HEK293 (cell line): ENCODE results near the gene TRPM2.

Experiments
- CTCF ChIA-PET: fragments of 350-600 bp; formaldehyde crosslinking; extraction: SDS; loops from one replicate; lab custom pipeline; 2021; ENCODE audit warnings: antibody characterized with exemption; lab: Yijun Ruan, JAX
- POLR2A ChIA-PET: fragments of 300-600 bp; formaldehyde crosslinking; extraction: SDS; loops from one replicate; lab custom pipeline; 2020; ENCODE audit warnings: antibody characterized with exemption, inconsistent platforms; lab: Yijun Ruan, JAX
- H3K27ac ChIP-seq: fragments of 200-500 bp; sonication (Bioruptor generic); 2 replicates; pipeline ENCODE4 v1.5.1; 2014; ENCODE audit warnings: low read depth, low read length, control low read depth, inconsistent platforms; ENCODE audit errors: extremely low read depth
- H3K36me3 ChIP-seq, 2 experiments: fragments of 200-500 bp in 1 of 2; sonication (Bioruptor generic) in 1 of 2; 1 replicate in 1 of 2; 2 replicates in 1 of 2; pipeline ENCODE4 v1.5.1; 2014 to 2017; ENCODE audit warnings: inconsistent platforms in 2 of 2, low read length in 2 of 2; ENCODE audit not compliant: control insufficient read depth in 2 of 2, insufficient read depth in 1 of 2
- H3K4me1 ChIP-seq: fragments of 200-500 bp; sonication (Bioruptor generic); 2 replicates; pipeline ENCODE4 v1.5.1; 2014; ENCODE audit warnings: mild to moderate bottlenecking, low read length, inconsistent platforms; ENCODE audit not compliant: control insufficient read depth, insufficient read depth
- H3K4me3 ChIP-seq: 2 replicates; pipeline ENCODE4 v1.5.1; 2011; ENCODE audit warnings: low read depth, mild to moderate bottlenecking, control low read depth, low read length, moderate library complexity
- H3K9me3 ChIP-seq: fragments of 200-500 bp; sonication (Bioruptor generic); 2 replicates; pipeline ENCODE4 v1.5.1; 2014; ENCODE audit warnings: low read depth, low read length, inconsistent platforms; ENCODE audit not compliant: control insufficient read depth, insufficient read depth
- BCL11B ChIP-seq: fragments of 450-650 bp; formaldehyde crosslinking; IDR thresholded peaks from 2 replicates; pipeline ENCODE4 v1.5.1; 2016; ENCODE audit warnings: low read depth, missing biosample characterization, missing genetic modification characterization
- KLF10 ChIP-seq: fragments of 450-650 bp; IDR thresholded peaks from 2 replicates; pipeline ENCODE4 v1.5.1; 2018; ENCODE audit warnings: missing biosample characterization, mild to moderate bottlenecking, missing genetic modification characterization
- WT1 ChIP-seq: fragments of 450-650 bp; formaldehyde crosslinking; IDR thresholded peaks from 2 replicates; pipeline ENCODE4 v1.5.1; 2016; ENCODE audit warnings: missing biosample characterization, missing genetic modification characterization
- ZBTB48 ChIP-seq: fragments of 450-650 bp; formaldehyde crosslinking; IDR thresholded peaks from 2 replicates; pipeline ENCODE4 v1.5.1; 2016; ENCODE audit warnings: missing biosample characterization, missing genetic modification characterization
- ZNF169 ChIP-seq: fragments of 450-650 bp; formaldehyde crosslinking; IDR thresholded peaks from 2 replicates; pipeline ENCODE4 v1.5.1; 2016; ENCODE audit warnings: missing biosample characterization, missing genetic modification characterization
- ZNF19 ChIP-seq: fragments of 450-650 bp; formaldehyde crosslinking; IDR thresholded peaks from 2 replicates; pipeline ENCODE4; 2016; ENCODE audit warnings: missing biosample characterization, missing genetic modification characterization, low read depth
- ZNF214 ChIP-seq: fragments of 450-650 bp; formaldehyde crosslinking; IDR thresholded peaks from 2 replicates; pipeline ENCODE4 v1.5.1; 2017; ENCODE audit warnings: missing biosample characterization, mild to moderate bottlenecking, missing genetic modification characterization, borderline replicate concordance
- ZNF248 ChIP-seq: fragments of 450-650 bp; formaldehyde crosslinking; IDR thresholded peaks from 2 replicates; pipeline ENCODE4 v1.5.1; 2017; ENCODE audit warnings: missing biosample characterization, missing genetic modification characterization
- ZNF274 ChIP-seq, 2 experiments: fragments of 200-500 bp in 1 of 2; fragments of 450-650 bp in 1 of 2; sonication (Bioruptor generic) in 1 of 2; formaldehyde crosslinking in 1 of 2; IDR thresholded peaks; 2 replicates each; pipeline versions ENCODE4 v1.5.1 to v1.6.1; 2014 to 2016; ENCODE audit warnings: borderline replicate concordance in 1 of 2, inconsistent platforms in 1 of 2, low read length in 1 of 2, missing biosample characterization in 1 of 2, missing genetic modification characterization in 1 of 2
- ZNF292 ChIP-seq: fragments of 450-650 bp; formaldehyde crosslinking; IDR thresholded peaks from 2 replicates; pipeline ENCODE4 v1.5.1; 2016; ENCODE audit warnings: low read depth, missing biosample characterization, missing genetic modification characterization, borderline replicate concordance
- ZNF311 ChIP-seq: fragments of 450-650 bp; formaldehyde crosslinking; IDR thresholded peaks from 2 replicates; pipeline ENCODE4 v1.5.1; 2017; ENCODE audit warnings: missing biosample characterization, missing genetic modification characterization, borderline replicate concordance
- ZNF350 ChIP-seq: fragments of 450-650 bp; formaldehyde crosslinking; IDR thresholded peaks from 2 replicates; pipeline ENCODE4 v1.5.0; 2017; ENCODE audit warnings: missing biosample characterization, mild to moderate bottlenecking, missing genetic modification characterization
- ZNF398 ChIP-seq: fragments of 450-650 bp; formaldehyde crosslinking; IDR thresholded peaks from 2 replicates; pipeline ENCODE4 v1.5.1; 2017; ENCODE audit warnings: missing biosample characterization, missing genetic modification characterization
- ZNF510 ChIP-seq: fragments of 450-650 bp; formaldehyde crosslinking; IDR thresholded peaks from 2 replicates; pipeline ENCODE4 v1.5.1; 2018; ENCODE audit warnings: mild to moderate bottlenecking, missing genetic modification characterization, missing biosample characterization; ENCODE audit not compliant: insufficient replicate concordance
- ZNF600 ChIP-seq: fragments of 450-650 bp; formaldehyde crosslinking; IDR thresholded peaks from 2 replicates; pipeline ENCODE4 v1.5.1; 2016; ENCODE audit warnings: missing biosample characterization, missing genetic modification characterization
- ZNF629 ChIP-seq: fragments of 450-650 bp; formaldehyde crosslinking; IDR thresholded peaks from 2 replicates; pipeline ENCODE4 v1.5.1; 2017; ENCODE audit warnings: missing biosample characterization, missing genetic modification characterization
- ZNF664 ChIP-seq: fragments of 450-650 bp; formaldehyde crosslinking; IDR thresholded peaks from 2 replicates; pipeline ENCODE4 v1.5.1; 2016; ENCODE audit warnings: missing biosample characterization, missing genetic modification characterization
- ZNF692 ChIP-seq: fragments of 450-650 bp; formaldehyde crosslinking; IDR thresholded peaks from 2 replicates; pipeline ENCODE4 v1.5.1; 2016; ENCODE audit warnings: missing biosample characterization, missing genetic modification characterization
- ZNF785 ChIP-seq: fragments of 450-650 bp; formaldehyde crosslinking; IDR thresholded peaks from 2 replicates; pipeline ENCODE4 v1.5.1; 2016; ENCODE audit warnings: missing biosample characterization, missing genetic modification characterization
- TF ChIP-seq, protein P1 (sequence below): fragments of 450-650 bp; formaldehyde crosslinking; IDR thresholded peaks from 2 replicates; pipeline ENCODE4 v1.5.1; 2016; ENCODE audit warnings: missing biosample characterization, missing genetic modification characterization, low read depth
- TF ChIP-seq, protein P2 (sequence below): fragments of 450-650 bp; formaldehyde crosslinking; IDR thresholded peaks from 2 replicates; pipeline ENCODE4 v1.5.1; 2016; ENCODE audit warnings: missing biosample characterization, missing genetic modification characterization
- TF ChIP-seq, protein P3 (sequence below): fragments of 450-650 bp; formaldehyde crosslinking; IDR thresholded peaks from 2 replicates; pipeline ENCODE4 v1.5.1; 2016; ENCODE audit warnings: missing biosample characterization, missing genetic modification characterization

Gene TRPM2

DNA sequence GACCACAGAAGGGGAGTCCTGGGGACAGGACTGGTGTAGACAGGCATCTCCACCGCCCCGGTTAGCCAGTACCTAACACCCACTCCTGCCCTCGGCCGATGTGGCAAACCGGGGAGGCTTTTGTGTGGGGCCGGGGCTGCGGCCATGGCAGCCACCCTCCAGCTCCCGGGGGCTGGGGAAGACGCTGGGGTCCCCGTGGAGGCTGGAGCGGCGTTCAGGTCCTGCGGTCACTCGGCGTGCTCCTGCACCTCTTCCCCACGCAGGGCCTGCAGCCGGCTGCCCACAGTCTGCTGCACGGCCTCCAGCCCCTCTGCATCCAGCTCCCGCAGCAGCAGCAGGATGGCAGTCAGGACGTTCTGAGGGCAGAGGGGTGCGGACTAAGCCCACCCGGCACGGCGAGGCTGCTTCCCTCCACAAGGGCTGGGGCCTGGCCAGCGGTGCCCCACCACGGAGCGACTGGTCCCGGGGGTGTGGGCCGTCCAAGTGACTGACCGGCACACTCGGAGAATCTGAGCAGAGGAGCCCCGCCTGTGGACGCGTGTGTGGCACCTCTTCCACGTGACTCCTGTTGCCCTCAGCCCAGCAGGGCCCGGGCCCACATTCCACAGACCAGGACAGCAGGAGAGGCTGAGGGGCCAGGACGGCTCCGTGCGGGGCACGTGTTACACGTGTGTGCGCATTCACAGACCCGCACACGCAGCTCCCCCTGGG is 23.3 kb upstream of the TRPM2 start (continued):
- no peak for TF ChIP-seq ZNF274 (IDR thresholded peaks at IDR 0.05; ENCODE audit: low read length)
- no peak for TF ChIP-seq ZNF274 (tag by site-specific recombination; IDR thresholded peaks at IDR 0.05; ENCODE audit: borderline replicate concordance)
- TF ChIP-seq ZNF785 (tag by site-specific recombination), result no peak
- TF ChIP-seq ZNF350 (tag by site-specific recombination), result no peak
- TF ChIP-seq KLF10 (tag by site-specific recombination), result no peak
- TF ChIP-seq ZNF214, result no peak
- TF ChIP-seq, protein P1, sequence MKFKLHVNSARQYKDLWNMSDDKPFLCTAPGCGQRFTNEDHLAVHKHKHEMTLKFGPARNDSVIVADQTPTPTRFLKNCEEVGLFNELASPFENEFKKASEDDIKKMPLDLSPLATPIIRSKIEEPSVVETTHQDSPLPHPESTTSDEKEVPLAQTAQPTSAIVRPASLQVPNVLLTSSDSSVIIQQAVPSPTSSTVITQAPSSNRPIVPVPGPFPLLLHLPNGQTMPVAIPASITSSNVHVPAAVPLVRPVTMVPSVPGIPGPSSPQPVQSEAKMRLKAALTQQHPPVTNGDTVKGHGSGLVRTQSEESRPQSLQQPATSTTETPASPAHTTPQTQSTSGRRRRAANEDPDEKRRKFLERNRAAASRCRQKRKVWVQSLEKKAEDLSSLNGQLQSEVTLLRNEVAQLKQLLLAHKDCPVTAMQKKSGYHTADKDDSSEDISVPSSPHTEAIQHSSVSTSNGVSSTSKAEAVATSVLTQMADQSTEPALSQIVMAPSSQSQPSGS (tag by site-specific recombination), result no peak
- no peak for TF ChIP-seq ZBTB48 (tag by site-specific recombination)
- TF ChIP-seq, protein P2, sequence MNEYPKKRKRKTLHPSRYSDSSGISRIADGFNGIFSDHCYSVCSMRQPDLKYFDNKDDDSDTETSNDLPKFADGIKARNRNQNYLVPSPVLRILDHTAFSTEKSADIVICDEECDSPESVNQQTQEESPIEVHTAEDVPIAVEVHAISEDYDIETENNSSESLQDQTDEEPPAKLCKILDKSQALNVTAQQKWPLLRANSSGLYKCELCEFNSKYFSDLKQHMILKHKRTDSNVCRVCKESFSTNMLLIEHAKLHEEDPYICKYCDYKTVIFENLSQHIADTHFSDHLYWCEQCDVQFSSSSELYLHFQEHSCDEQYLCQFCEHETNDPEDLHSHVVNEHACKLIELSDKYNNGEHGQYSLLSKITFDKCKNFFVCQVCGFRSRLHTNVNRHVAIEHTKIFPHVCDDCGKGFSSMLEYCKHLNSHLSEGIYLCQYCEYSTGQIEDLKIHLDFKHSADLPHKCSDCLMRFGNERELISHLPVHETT (tag by site-specific recombination), result no peak
- TF ChIP-seq, protein P3, sequence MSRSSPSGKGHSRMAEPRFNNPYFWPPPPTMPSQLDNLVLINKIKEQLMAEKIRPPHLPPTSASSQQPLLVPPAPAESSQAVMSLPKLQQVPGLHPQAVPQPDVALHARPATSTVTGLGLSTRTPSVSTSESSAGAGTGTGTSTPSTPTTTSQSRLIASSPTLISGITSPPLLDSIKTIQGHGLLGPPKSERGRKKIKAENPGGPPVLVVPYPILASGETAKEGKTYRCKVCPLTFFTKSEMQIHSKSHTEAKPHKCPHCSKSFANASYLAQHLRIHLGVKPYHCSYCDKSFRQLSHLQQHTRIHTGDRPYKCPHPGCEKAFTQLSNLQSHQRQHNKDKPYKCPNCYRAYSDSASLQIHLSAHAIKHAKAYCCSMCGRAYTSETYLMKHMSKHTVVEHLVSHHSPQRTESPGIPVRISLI (tag by site-specific recombination), result no peak
- TF ChIP-seq ZNF19 (tag by site-specific recombination), result no peak

DNA sequence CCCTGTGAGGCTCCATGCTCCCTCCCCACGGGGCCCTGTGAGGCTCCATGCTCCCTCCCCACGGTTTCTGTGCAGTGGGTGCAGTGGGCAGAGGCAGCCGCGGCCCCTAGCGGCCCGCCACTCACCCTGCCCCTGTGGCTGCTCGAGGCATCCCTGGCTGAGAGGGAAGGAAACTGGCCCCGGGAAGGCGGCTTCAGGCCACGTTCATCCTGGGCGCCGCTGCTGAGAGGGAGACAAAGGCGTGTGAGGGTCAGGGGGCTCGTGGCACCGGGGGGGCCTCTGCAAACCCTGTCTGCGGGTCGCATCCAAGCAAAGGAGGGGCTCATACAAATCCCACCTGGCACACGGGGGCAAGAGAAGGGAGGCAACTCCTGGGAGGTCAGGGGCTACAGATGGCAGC is 22.7 kb upstream of the TRPM2 start:
- Histone ChIP-seq H3K4me3 (no peak overlapping the region), H3K36me3 (peaks cover 0 to 20% of the 10 kb centered on the region in 2 experiments; a peak in 1 of 3 replicates), H3K4me1 (no peaks in the 10 kb centered on the region), H3K9me3 (no peaks in the 10 kb centered on the region), H3K27ac (no peak overlapping the region)
- TF ChIP-seq ZNF629 (tag by site-specific recombination), result no peak
- TF ChIP-seq ZNF664, result no peak
- no peak for TF ChIP-seq WT1 (tag by site-specific recombination)
- TF ChIP-seq ZNF600, result no peak
- TF ChIP-seq BCL11B, result no peak
- no peak for TF ChIP-seq ZNF214
- no peak for TF ChIP-seq ZNF311
- CTCF ChIA-PET, result no interaction called here
- POLR2A ChIA-PET, result no interaction called here

DNA sequence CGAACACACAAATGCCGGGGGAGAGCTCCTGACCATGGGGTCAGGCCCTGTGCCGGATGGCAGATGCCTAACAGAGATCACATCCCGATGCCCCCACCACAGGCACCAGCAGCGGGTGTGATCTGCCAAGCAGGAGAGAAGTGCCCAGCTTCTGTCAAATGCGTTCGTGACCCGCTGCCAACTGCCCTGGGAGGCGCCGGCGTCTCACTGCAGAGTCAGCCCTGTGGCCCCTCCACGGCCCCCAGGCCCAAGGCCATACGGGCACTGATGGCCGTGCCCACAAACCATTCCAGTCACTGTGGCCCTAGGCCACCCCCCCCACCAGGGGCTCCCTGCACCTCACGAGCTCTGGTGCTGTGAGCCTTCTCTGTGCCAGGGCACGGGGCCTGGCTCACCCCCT is 22.2 kb upstream of the TRPM2 start:
- peaks cover 0 to 16% of the 10 kb centered on the region in 2 experiments; a peak in 1 of 3 replicates for H3K36me3 ChIP-seq
- CTCF ChIA-PET, result no interaction called here
- TF ChIP-seq ZNF248 (tag by site-specific recombination), result no peak
- TF ChIP-seq ZNF692 (tag by site-specific recombination), result no peak
- no peak for TF ChIP-seq ZNF398 (tag by site-specific recombination)
- no peak for TF ChIP-seq ZNF19 (tag by site-specific recombination)
- TF ChIP-seq ZNF510 (tag by site-specific recombination), result no peak
- no peak for TF ChIP-seq ZNF169 (tag by site-specific recombination)
- TF ChIP-seq ZNF292 (tag by site-specific recombination), result no peak
- TF ChIP-seq, all 188 proteins: peak for 0
- Histone ChIP-seq H3K4me3 (no peak overlapping the region), H3K9me3 (no peaks in the 10 kb centered on the region), H3K4me1 (no peaks in the 10 kb centered on the region), H3K27ac (no peak overlapping the region)
- POLR2A ChIA-PET, result no interaction called here
